ENCODE measurements around the gene SPARCL1.

DNA sequence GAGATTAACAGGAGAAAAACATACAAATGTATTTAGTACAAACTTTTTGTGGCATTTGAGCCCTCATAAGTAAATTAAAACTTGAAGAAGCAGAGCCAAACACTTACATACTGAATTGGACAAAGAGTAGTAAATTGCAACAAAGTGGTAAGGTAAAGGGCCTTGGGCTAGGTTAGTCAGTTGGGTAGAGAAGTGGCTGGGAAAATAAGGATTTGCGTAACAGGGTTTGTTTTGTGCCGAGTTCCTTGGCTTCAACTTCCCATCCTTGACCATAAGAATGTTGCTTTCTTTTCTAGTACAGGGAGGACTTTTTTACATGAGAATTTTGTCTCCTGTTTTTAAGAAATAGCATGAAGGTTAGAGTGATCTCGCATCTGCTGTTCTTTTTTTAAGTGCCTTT lies 45.8 kb upstream of the SPARCL1 start:
- TF ChIP-seq, protein P1, sequence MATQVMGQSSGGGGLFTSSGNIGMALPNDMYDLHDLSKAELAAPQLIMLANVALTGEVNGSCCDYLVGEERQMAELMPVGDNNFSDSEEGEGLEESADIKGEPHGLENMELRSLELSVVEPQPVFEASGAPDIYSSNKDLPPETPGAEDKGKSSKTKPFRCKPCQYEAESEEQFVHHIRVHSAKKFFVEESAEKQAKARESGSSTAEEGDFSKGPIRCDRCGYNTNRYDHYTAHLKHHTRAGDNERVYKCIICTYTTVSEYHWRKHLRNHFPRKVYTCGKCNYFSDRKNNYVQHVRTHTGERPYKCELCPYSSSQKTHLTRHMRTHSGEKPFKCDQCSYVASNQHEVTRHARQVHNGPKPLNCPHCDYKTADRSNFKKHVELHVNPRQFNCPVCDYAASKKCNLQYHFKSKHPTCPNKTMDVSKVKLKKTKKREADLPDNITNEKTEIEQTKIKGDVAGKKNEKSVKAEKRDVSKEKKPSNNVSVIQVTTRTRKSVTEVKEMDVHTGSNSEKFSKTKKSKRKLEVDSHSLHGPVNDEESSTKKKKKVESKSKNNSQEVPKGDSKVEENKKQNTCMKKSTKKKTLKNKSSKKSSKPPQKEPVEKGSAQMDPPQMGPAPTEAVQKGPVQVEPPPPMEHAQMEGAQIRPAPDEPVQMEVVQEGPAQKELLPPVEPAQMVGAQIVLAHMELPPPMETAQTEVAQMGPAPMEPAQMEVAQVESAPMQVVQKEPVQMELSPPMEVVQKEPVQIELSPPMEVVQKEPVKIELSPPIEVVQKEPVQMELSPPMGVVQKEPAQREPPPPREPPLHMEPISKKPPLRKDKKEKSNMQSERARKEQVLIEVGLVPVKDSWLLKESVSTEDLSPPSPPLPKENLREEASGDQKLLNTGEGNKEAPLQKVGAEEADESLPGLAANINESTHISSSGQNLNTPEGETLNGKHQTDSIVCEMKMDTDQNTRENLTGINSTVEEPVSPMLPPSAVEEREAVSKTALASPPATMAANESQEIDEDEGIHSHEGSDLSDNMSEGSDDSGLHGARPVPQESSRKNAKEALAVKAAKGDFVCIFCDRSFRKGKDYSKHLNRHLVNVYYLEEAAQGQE (tag by site-specific recombination; IDR thresholded peaks at IDR 0.05) = no peak
- TF ChIP-seq ZNF843 (tag by site-specific recombination; IDR thresholded peaks at IDR 0.05) = no peak
- TF ChIP-seq, protein P2, sequence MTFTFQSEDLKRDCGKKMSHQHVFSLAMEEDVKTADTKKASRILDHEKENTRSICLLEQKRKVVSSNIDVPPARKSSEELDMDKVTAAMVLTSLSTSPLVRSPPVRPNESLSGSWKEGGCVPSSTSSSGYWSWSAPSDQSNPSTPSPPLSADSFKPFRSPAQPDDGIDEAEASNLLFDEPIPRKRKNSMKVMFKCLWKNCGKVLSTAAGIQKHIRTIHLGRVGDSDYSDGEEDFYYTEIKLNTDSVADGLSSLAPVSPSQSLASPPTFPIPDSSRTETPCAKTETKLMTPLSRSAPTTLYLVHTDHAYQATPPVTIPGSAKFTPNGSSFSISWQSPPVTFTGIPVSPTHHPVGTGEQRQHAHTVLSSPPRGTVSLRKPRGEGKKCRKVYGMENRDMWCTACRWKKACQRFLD (tag by site-specific recombination; IDR thresholded peaks at IDR 0.05) = no peak

All from HEK293 (cell line).